Measurements from ENCODE around the gene USHBP1. TPM values are rescaled to one million over a fixed set of nuclear protein-coding genes. Genes with fewer than 3 reads are reported as not detected.

USHBP1 gene
- total RNA-seq, 4 donors from 2014 or later = 0.79 to 1.2 (median 0.96) TPM; not detected in 1

DNA sequence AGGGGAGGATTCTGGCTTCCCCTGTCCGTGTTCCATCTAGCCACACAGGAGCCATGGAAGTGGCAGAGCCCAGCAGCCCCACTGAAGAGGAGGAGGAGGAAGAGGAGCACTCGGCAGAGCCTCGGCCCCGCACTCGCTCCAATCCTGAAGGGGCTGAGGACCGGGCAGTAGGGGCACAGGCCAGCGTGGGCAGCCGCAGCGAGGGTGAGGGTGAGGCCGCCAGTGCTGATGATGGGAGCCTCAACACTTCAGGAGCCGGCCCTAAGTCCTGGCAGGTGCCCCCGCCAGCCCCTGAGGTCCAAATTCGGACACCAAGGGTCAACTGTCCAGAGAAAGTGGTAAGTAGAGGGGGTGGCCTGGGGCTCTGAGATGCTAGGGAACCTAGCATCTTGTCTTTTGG, 4.2 kb upstream of the USHBP1 start:
- in situ Hi-C loops (cut with MboI; ENCODE audit: low pct_ligation_motif_present in 1 of 4, low pct_unique_long_range_greater_than_20kb in 1 of 4, low sequenced_read_pairs in 3 of 4) = no loop called here
- H3K27ac ChIP-seq = no peak overlapping the region
- H3K4me1 ChIP-seq = peaks cover 8 to 18% (median 12%) of the 10 kb centered on the region in 4 donors
- H3K36me3 ChIP-seq = peaks cover 0 to 26% (median 3%) of the 10 kb centered on the region in 4 donors
- WGBS, 2 donors (ENCODE audit: low coverage in 1 of 2) = 91% methylated on average over 13 of the region's 13 CpGs; no CpG with 5 or more reads in 1 of the 2 donors
- TF ChIP-seq POLR2A (IDR thresholded peaks at IDR 0.05) (no peak), EP300 (IDR thresholded peaks at IDR 0.05; ENCODE audit: low read depth) (no peak), POLR2AphosphoS5 (IDR thresholded peaks at IDR 0.05) (no peak)
- TF ChIP-seq, protein P1, sequence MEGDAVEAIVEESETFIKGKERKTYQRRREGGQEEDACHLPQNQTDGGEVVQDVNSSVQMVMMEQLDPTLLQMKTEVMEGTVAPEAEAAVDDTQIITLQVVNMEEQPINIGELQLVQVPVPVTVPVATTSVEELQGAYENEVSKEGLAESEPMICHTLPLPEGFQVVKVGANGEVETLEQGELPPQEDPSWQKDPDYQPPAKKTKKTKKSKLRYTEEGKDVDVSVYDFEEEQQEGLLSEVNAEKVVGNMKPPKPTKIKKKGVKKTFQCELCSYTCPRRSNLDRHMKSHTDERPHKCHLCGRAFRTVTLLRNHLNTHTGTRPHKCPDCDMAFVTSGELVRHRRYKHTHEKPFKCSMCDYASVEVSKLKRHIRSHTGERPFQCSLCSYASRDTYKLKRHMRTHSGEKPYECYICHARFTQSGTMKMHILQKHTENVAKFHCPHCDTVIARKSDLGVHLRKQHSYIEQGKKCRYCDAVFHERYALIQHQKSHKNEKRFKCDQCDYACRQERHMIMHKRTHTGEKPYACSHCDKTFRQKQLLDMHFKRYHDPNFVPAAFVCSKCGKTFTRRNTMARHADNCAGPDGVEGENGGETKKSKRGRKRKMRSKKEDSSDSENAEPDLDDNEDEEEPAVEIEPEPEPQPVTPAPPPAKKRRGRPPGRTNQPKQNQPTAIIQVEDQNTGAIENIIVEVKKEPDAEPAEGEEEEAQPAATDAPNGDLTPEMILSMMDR (IDR thresholded peaks at IDR 0.05) = no peak
- no peak overlapping the region for H3K4me3 ChIP-seq
- intact Hi-C loops (cut with DNase I; ENCODE audit: low total_unique reads) = no loop called here
- H3K9me3 ChIP-seq = no peaks in the 10 kb centered on the region
- H3K27me3 ChIP-seq = no peaks in the 10 kb centered on the region
- DNase-seq = no peak

DNA sequence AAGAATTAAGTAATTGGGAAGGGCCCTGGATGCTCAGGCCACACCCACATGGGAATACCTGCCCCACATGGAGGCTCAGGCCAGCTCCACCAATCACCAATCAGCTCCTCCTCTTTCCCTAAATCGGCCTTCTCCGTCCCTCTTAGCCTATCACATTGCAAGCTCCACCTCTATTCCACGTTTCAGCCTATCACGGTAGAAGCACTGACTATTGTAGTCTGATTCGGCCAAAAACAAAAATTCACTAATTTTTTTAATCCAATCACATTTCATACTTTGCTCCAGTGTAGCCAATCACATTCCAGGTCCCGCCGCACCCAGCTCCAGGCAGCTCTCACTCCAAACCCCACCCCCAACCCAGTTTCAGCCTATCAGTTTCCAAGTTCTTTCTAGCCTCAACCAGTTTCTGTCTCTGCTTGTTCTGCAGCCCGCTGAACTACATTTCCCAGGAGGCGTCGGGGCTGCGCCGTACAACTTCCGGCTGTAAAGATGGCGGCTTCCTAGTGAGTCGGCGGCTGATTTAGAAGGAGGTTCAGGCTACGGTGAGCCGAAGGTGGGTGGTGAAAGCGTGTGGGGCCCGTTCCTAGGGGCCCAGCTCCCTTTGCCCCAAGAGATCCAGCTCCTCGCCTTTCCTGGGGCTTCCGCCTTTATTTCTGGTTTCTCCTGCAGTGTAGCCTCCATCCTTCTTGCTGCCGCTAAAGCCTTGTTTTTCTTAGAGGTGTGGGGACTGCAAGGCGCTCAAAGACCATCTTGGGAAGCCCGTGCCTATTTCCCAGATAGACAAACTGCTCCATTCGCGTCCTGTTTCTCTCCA, 2.6 kb upstream of the USHBP1 start, which contains the start of gene BABAM1:
Gene BABAM1 (plus strand): TSS at position 469 of the 814 bp plus-strand sequence. CDS start 1,364 bp downstream, outside the sequence.
- intact Hi-C loops (cut with DNase I; ENCODE audit: low total_unique reads) = no loop called here
- 1 to 4% methylated on average over 9 to 27 of the region's 27 CpGs for WGBS, 2 donors (ENCODE audit: low coverage in 1 of 2)
- no peaks in the 10 kb centered on the region for H3K27me3 ChIP-seq

DNA sequence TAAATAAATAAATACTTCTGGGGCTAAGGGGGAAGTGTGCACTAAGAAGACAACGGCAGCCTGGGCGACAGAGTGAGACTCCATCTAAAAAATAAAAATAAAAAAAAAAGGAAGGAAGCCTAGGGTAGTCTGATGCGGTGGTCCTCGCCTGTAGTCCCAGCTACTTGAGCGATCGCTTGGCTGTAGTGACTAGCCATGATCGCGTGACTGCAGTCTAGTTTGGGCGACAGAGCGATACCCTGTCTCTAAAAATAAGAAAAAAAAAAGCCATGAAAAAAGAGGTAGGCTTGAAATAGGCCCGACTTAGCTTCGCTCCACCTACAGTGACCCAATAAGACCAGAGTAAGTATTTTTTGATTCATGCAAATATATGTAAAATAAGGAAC, 2.0 kb upstream of the USHBP1 start:
- in situ Hi-C loops (cut with MboI; ENCODE audit: low pct_ligation_motif_present in 1 of 4, low pct_unique_long_range_greater_than_20kb in 1 of 4, low sequenced_read_pairs in 3 of 4) = no loop called here
- DNase-seq = no peak
- TF ChIP-seq POLR2A (IDR thresholded peaks at IDR 0.05) = no peak
- TF ChIP-seq, protein P1 (IDR thresholded peaks at IDR 0.05) = no peak
- no peak for TF ChIP-seq POLR2AphosphoS5 (IDR thresholded peaks at IDR 0.05)
- TF ChIP-seq EP300 (IDR thresholded peaks at IDR 0.05; ENCODE audit: low read depth) = no peak
- 72% methylated on average over 12 of the region's 12 CpGs; no CpG with 5 or more reads in 1 of the 2 donors for WGBS, 2 donors (ENCODE audit: low coverage in 1 of 2)
- intact Hi-C loops (cut with DNase I; ENCODE audit: low total_unique reads) = no loop called here
- Histone ChIP-seq H3K9me3 (no peaks in the 10 kb centered on the region), H3K36me3 (peaks cover 0 to 12% (median 3%) of the 10 kb centered on the region in 4 donors), H3K4me1 (peaks cover 8 to 18% (median 12%) of the 10 kb centered on the region in 4 donors), H3K27me3 (no peaks in the 10 kb centered on the region), H3K27ac (peak overlapping the region; percentile 72 to 86 (median 84)), H3K4me3 (no peak overlapping the region)

More for the DNA sequence above, 2.6 kb upstream of the USHBP1 start, which contains the start of gene BABAM1:
- H3K27ac ChIP-seq = peak within 1 kb of the TSS; percentile 82 to 86 (median 84)
- H3K36me3 ChIP-seq = peaks cover 0 to 13% (median 3%) of the 10 kb centered on the region in 4 donors
- DNase-seq = peak; percentile 97
- H3K4me1 ChIP-seq = peaks cover 8 to 18% (median 12%) of the 10 kb centered on the region in 4 donors
- in situ Hi-C loops (cut with MboI; ENCODE audit: low pct_ligation_motif_present in 1 of 4, low pct_unique_long_range_greater_than_20kb in 1 of 4, low sequenced_read_pairs in 3 of 4) = no loop called here
- H3K4me3 ChIP-seq = peak within 1 kb of the TSS; percentile 63 to 94 (median 82)
- TF ChIP-seq EP300 (IDR thresholded peaks at IDR 0.05; ENCODE audit: low read depth) = no peak
- peak; percentile 32 for TF ChIP-seq POLR2A (IDR thresholded peaks at IDR 0.05)
- peak; percentile 59 to 63 (median 62) for TF ChIP-seq POLR2AphosphoS5 (IDR thresholded peaks at IDR 0.05)
- TF ChIP-seq, protein P1 (IDR thresholded peaks at IDR 0.05) = no peak
- no peaks in the 10 kb centered on the region for H3K9me3 ChIP-seq

DNA sequence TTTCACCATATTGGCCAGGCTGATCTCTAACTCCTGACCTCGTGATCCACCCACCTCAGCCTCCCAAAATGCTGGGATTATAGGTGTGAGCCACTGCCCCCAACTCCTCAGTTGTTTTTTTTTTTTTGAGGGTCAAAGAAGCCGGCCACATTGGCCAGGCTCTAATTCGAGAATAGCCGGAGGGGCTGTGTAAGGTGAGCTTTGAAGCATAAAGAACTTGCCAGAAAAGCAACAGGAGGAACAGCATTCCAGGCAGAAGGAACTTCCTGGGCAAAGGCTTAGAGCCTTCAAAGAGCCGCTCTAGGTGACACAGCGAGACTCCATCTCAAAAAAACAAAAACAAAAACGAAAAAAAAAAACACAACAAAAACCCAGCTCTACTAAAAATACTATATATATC, 1.5 kb upstream of the USHBP1 start:
- H3K9me3 ChIP-seq = no peaks in the 10 kb centered on the region
- H3K27me3 ChIP-seq = no peaks in the 10 kb centered on the region
- H3K4me3 ChIP-seq = no peak overlapping the region
- no peak for DNase-seq
- H3K36me3 ChIP-seq = peaks cover 0 to 8% (median 2%) of the 10 kb centered on the region in 4 donors
- peaks cover 8 to 18% (median 12%) of the 10 kb centered on the region in 4 donors for H3K4me1 ChIP-seq
- in situ Hi-C loops (cut with MboI; ENCODE audit: low pct_ligation_motif_present in 1 of 4, low pct_unique_long_range_greater_than_20kb in 1 of 4, low sequenced_read_pairs in 3 of 4) (no loop called here), intact Hi-C loops (cut with DNase I; ENCODE audit: low total_unique reads) (no loop called here)
- TF ChIP-seq POLR2AphosphoS5 (IDR thresholded peaks at IDR 0.05) (no peak), POLR2A (IDR thresholded peaks at IDR 0.05) (no peak), EP300 (IDR thresholded peaks at IDR 0.05; ENCODE audit: low read depth) (no peak)
- TF ChIP-seq, protein P1 (IDR thresholded peaks at IDR 0.05) = no peak
- H3K27ac ChIP-seq = peak overlapping the region in 3 of 4 donors; percentile 72 to 86 (median 86)
- WGBS, 2 donors (ENCODE audit: low coverage in 1 of 2) = 86 to 90% methylated on average over 7 of the region's 7 CpGs

All from transverse colon (tissue), 4 donors.